Fibroblast of skin of back (primary cell): ENCODE results near the gene SCRT2.

Experiments
- DNase-seq: peaks from one replicate; pipeline ENCODE4 v3.0.0-alpha.2; 2013

Gene SCRT2

GRCh38 chr20:623021-623420 is 52.6 kb downstream of the SCRT2 start:
- no peak for DNase-seq

GRCh38 chr20:622161-622560 is 53.4 kb downstream of the SCRT2 start:
- no peak for DNase-seq

DNA sequence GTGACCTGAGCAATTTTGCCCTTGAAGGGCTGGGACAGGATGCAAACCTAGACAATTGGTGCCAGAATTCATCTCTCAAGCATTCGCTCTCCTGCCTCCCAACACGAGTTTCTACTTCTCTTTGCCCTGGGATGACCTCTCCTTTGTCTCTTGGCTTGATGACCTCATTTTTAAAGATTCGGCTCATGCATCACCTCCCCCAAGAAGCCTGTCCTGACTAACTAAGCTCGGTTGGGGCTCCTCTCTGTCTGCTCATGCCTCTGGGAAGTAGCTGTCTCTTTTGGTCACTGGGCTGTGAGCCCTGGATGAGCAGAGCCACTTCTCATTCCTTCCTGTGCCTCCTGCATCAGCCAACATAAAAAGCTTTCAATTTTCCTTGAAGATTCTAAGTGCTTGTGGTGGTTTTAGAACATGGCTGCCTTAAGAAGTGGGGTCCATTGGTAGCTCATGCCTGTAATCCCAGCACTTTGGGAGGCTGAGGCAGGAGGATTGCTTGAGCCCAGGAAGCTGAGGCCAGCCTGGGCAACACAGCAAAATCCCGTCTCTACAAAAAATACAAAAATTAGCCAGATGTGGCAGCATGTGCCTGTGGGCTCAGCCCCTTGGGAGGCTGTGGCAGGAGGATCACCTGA is 54.4 kb downstream of the SCRT2 start:
- DNase-seq, result peak; percentile 56

GRCh38 chr20:620246-620645 is 55.4 kb downstream of the SCRT2 start:
- DNase-seq, result no peak

DNA sequence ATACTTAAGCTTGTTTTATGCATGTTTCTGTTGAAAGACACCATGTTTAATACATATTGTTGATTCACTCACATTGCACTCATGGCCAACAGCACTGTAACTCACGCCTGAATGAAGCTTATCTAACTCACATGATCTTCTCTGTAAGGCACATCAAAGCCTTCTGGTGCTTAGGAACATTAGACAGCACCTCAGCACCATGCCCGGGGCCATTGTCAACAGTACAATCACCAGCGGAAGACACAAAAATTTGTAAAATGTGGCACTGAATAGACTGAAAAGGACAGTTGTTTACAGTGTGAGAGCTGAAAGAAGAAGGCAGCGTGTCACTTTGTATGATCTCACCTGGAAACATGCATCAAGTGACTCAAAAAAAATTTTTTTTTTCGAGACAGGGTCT is 56.6 kb downstream of the SCRT2 start:
- no peak for DNase-seq

- DNase-seq, result no peak
These were observed 57.5 kb downstream of the SCRT2 start for GRCh38 chr20:617934-618690.

DNA sequence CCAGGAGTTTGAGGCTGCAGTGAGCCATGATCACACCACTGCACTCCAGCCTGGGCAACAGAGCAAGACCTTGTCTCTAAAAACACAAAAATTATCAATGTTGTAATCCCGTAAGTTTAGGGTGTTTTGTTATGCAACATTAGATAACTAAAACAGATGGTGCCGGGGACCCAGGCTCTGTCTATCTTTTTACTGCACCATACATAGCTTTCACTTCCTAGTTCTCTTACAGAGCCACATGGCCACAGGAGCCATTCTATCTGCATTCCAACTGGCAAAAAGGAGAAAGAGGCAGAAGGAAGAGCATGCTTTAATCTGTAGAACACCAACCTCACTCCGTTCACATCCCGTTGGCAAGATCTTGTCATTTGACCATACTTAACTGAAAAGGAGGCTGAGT is 60.1 kb downstream of the SCRT2 start:
- DNase-seq, result no peak

- DNase-seq, result no peak
These were observed 63.8 kb downstream of the SCRT2 start for GRCh38 chr20:611843-612185.
